Colonic mucosa (tissue), 4 donors: Measurements from ENCODE around the gene LMOD2. TPM values are rescaled to one million over a fixed set of nuclear protein-coding genes. Genes with fewer than 3 reads are reported as not detected.
A peak's percentile ranks its signal among the peaks of the same experiment; 100 is the strongest.
"Not testable (repeated sequence)": the region's sequence is repeated elsewhere in the genome, so short reads cannot be mapped to it uniquely, and the experiment has no call there.

Experiments used
- DNase-seq: peaks from one replicate; pipeline ENCODE4 v3.0.0-alpha.2; 2020
- H3K27ac ChIP-seq: fragments of 200-600 bp; one replicate; pipeline ENCODE4 v1.8.0; 2021
- H3K27me3 ChIP-seq: fragments of 200-600 bp; one replicate; pipeline ENCODE4 v1.8.0; 2021
- H3K36me3 ChIP-seq: fragments of 200-600 bp; one replicate; pipeline ENCODE4 v1.8.0; 2021
- H3K4me1 ChIP-seq: fragments of 200-600 bp; one replicate; pipeline ENCODE4 v1.8.0; 2021; ENCODE audit warnings: mild to moderate bottlenecking
- H3K4me3 ChIP-seq: fragments of 200-600 bp; one replicate; pipeline ENCODE4 v1.8.0; 2021
- H3K9ac ChIP-seq, 2 donors: one replicate each; pipeline ENCODE4 v1.7.0; 2013; ENCODE audit warnings: control low read depth in 2 of 2, low read depth in 2 of 2, low read length in 2 of 2
- H3K9me3 ChIP-seq: fragments of 200-600 bp; one replicate; pipeline ENCODE4 v1.8.0; 2021
- intact Hi-C: fragments of 100-400 bp; cut with DNase I; formaldehyde crosslinking; loops from one replicate; pipeline ENCODE4 v1.14.1; 2022
- total RNA-seq, 2 donors: library from RNA; stranded (reverse); fragmentation: NEBNext Ultra II Directional in 1 of 2; extraction: Animal tissue kit (Norgen Biotek cat#: 25700) in 1 of 2; gene quantifications; one replicate each; pipeline ENCODE4 v1.2.1, GENCODE V29; 2021
- TF ChIP-seq, protein P1 (sequence below): fragments of 200-600 bp; IDR thresholded peaks from one replicate; pipeline ENCODE4 v1.8.0; 2022; ENCODE audit warnings: antibody characterized with exemption, mild to moderate bottlenecking
- donor health status: healthy.
- donor health status: DM: no; HTN: no; CAD: no.
- donor health status: DM: no; HTN: no; CAD: no.

LMOD2 gene
- total RNA-seq, 2 donors from 2014 or later = not detected

DNA sequence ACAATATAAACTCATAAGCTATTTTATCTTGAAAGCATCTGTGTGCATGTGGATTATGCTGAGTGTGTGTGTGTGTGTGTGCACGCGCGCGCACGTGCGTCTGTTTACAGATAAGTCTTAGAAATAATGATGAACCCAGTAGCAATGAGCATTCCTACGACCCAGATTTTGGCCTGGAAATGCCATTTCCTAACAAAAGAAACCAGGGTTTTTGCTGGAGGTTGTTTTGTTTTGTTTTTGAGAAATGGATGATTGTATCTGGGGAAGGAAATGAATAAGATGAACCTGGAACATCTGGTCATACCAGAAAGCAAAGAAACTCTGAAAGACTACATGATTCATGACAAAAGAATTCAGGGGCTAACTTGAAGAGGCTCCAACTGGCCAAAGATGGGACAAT is 22.1 kb upstream of the LMOD2 start:
- intact Hi-C loops = no loop called here
- TF ChIP-seq, protein P1, sequence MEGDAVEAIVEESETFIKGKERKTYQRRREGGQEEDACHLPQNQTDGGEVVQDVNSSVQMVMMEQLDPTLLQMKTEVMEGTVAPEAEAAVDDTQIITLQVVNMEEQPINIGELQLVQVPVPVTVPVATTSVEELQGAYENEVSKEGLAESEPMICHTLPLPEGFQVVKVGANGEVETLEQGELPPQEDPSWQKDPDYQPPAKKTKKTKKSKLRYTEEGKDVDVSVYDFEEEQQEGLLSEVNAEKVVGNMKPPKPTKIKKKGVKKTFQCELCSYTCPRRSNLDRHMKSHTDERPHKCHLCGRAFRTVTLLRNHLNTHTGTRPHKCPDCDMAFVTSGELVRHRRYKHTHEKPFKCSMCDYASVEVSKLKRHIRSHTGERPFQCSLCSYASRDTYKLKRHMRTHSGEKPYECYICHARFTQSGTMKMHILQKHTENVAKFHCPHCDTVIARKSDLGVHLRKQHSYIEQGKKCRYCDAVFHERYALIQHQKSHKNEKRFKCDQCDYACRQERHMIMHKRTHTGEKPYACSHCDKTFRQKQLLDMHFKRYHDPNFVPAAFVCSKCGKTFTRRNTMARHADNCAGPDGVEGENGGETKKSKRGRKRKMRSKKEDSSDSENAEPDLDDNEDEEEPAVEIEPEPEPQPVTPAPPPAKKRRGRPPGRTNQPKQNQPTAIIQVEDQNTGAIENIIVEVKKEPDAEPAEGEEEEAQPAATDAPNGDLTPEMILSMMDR = no peak
- no peak overlapping the region for H3K27ac ChIP-seq
- H3K4me1 ChIP-seq = no peaks in the 10 kb centered on the region
- no peaks in the 10 kb centered on the region for H3K36me3 ChIP-seq
- no peak for DNase-seq
- H3K4me3 ChIP-seq = no peak overlapping the region
- no peaks in the 10 kb centered on the region for H3K9me3 ChIP-seq
- no peak overlapping the region for H3K9ac ChIP-seq
- H3K27me3 ChIP-seq = no peaks in the 10 kb centered on the region

DNA sequence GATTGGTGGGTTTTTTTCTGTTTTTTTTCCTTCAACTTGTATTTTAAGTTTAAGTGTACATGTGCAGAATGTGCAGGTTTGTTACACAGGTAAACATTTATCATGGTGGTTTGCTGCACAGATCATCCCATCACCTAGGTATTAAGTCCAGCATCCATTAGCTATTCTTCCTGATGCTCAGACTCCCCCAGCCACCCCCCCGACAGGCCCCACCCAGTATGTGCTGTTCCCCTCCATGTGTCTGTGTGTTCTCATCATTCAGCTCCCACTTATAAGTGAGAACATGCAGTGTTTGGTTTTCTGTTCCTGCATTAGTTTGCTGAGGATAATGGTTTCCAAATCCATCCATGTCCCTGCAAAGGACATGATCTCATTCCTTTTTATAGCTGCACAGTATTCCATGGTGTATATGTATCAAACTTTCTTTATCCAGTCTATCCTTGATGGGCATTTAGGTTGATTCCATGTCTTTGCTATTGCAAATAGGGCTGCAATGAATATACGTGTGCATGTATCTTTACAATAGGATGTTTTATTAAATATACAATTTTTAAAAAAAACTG is 21.6 kb upstream of the LMOD2 start:
- intact Hi-C loops, H3K4me1 ChIP-seq, H3K9me3 ChIP-seq, H3K27ac ChIP-seq, H3K9ac ChIP-seq, H3K36me3 ChIP-seq, DNase-seq, H3K27me3 ChIP-seq, H3K4me3 ChIP-seq: not testable (repeated sequence)

DNA sequence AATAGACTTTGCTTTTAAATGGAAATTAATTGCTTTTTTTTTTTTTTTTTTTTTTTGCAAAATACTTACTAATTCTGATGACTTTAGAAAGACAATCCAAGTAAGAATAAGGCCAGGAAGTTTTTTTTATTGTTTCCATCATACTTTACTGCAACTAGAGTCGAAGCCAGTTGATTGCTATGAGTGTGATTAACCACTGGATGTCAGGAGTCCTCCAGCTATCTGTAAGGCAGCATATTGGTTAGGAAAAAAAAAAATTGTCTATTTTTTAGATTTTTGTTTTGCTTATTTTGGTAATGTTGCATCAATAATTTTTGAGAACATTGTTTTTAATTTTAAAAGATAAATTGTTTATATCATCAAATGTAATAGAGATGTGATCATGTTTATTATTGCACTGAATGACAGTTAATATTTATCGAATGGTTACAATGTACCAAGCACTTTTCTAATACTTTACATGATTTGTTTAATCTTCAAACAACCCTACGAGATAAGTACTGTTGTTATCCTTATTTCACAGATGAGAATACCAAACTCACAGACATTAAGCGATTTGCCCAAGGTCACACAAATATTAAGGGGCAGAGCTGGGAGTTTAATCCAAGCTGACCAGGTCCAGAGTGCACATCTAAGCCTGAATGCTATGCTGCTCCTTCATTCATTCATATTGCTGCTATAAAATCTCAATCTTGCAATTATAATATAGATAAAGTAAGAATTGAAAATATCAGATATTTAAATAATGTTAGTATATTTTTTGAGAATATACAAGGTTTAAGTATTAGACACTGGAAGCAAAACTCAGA is 19.9 kb upstream of the LMOD2 start:
- Histone ChIP-seq H3K27ac (no peak overlapping the region), H3K4me1 (no peaks in the 10 kb centered on the region), H3K4me3 (no peak overlapping the region), H3K9ac (no peak overlapping the region), H3K9me3 (no peaks in the 10 kb centered on the region), H3K36me3 (no peaks in the 10 kb centered on the region), H3K27me3 (peaks cover 3% of the 10 kb centered on the region)
- intact Hi-C loops = loop anchor here (5.0 kb wide), 1 partner anchor 232 kb away; no protein-coding TSS in a partner anchor
- TF ChIP-seq, protein P1 = peak; percentile 18
- DNase-seq = no peak

DNA sequence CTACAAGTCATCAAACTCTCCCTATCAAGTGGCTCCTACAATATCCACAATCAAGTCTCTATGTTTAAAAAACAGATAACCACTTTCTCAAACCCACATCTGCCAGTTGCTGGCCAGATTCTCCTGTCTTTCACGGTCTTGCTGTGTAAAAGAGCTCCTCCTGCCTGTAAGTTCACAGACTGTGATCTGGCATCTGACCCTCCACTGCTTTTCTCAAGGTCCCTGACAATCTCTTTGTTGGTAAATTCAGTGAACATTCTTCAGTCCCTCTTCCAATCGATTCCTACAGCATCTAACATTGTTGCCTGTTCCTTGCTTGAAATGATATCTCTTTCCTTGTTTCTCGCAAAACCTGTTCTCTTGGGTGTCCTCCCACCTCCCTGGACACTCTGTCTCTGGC is 18.5 kb upstream of the LMOD2 start:
- Histone ChIP-seq H3K4me1 (no peaks in the 10 kb centered on the region), H3K27me3 (peaks cover 3% of the 10 kb centered on the region), H3K27ac (no peak overlapping the region), H3K9me3 (no peaks in the 10 kb centered on the region), H3K4me3 (no peak overlapping the region), H3K9ac (no peak overlapping the region), H3K36me3 (no peaks in the 10 kb centered on the region)
- intact Hi-C loops = loop anchor here (5.0 kb wide), 1 partner anchor 230 kb away; no protein-coding TSS in a partner anchor
- no peak for DNase-seq
- TF ChIP-seq, protein P1 = no peak

DNA sequence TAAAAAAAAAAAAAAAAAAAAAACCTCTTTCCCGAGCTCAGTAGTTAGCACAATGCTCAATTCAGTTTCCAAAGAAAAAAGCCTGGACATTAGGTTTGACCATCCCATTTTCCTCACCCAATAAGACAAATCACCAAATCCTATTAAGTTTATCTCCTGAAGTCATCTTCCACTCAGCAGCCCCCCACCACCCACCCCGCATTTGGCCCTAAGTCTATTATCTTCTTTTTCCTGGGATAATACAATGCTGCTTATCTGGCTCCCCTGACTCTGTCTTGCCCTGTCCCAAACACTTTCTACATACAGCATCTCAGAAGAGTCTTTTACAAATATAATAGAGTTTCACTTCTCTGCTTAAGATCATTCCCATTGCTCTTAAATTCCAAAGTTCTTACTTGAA is 17.8 kb upstream of the LMOD2 start:
- intact Hi-C loops = loop anchor here (5.0 kb wide), 1 partner anchor 229 kb away; no protein-coding TSS in a partner anchor
- Histone ChIP-seq H3K4me1 (no peaks in the 10 kb centered on the region), H3K9me3 (no peaks in the 10 kb centered on the region), H3K9ac (no peak overlapping the region), H3K36me3 (no peaks in the 10 kb centered on the region), H3K27me3 (peaks cover 3% of the 10 kb centered on the region), H3K27ac (no peak overlapping the region), H3K4me3 (no peak overlapping the region)
- TF ChIP-seq, protein P1 = no peak
- no peak for DNase-seq

DNA sequence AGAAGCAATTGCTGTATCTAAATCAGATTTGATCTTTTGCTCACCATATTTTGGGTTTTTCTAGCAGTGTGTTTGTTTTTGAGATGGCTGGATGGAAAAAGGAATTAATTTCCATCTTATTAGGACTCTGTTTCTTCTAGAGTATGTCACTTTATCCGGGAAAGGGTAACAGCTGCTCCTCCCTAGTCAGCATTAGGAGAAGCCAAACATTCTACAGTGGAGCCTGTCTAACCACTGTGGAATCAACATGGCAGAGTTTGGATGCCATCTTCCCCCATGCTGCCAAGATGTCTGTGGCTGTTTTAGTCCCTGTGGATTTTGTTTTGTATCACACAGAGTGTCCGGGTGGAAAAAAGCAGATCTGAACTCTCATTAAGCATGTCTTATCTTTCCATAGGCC is 16.0 kb upstream of the LMOD2 start:
- H3K9ac ChIP-seq = no peak overlapping the region
- peaks cover 3% of the 10 kb centered on the region for H3K27me3 ChIP-seq
- H3K4me1 ChIP-seq = no peaks in the 10 kb centered on the region
- no peak overlapping the region for H3K27ac ChIP-seq
- no peak overlapping the region for H3K4me3 ChIP-seq
- no peaks in the 10 kb centered on the region for H3K9me3 ChIP-seq
- intact Hi-C loops = loop anchor here (5.0 kb wide), 1 partner anchor 228 kb away; no protein-coding TSS in a partner anchor
- TF ChIP-seq, protein P1 = no peak
- DNase-seq = no peak
- no peaks in the 10 kb centered on the region for H3K36me3 ChIP-seq
